Renal pelvis (tissue), 4 donors: Measurements from ENCODE around the gene CRACR2B. TPM values are rescaled to one million over a fixed set of nuclear protein-coding genes. Genes with fewer than 3 reads are reported as not detected.

ENCODE experiments used
- DNase-seq: peaks from one replicate; pipeline ENCODE4 v3.0.0-alpha.2; 2013
- polyA plus RNA-seq, 3 donors: library from polyadenylated mRNA; unstranded; fragments of 120-200 nt; gene quantifications; one replicate each; pipeline ENCODE4 v1.2.1, GENCODE V29; 2013; ENCODE audit not compliant: insufficient read length in 3 of 3

Gene CRACR2B
- polyA plus RNA-seq, 3 donors = 16.7 to 21.7 (median 20.0) TPM

- DNase-seq = no peak
These were observed 25.0 kb downstream of the CRACR2B start for GRCh38 chr11:852762-853161.

GRCh38 chr11:853682-854448 is 26.1 kb downstream of the CRACR2B start:
- DNase-seq = no peak

GRCh38 chr11:854601-855329 is 27.0 kb downstream of the CRACR2B start:
- DNase-seq = no peak

- no peak for DNase-seq
These were observed 27.6 kb downstream of the CRACR2B start for GRCh38 chr11:855330-855674.

- no peak for DNase-seq
These were observed 28.1 kb downstream of the CRACR2B start for GRCh38 chr11:855796-856195.

- no peak for DNase-seq
These were observed 28.7 kb downstream of the CRACR2B start for GRCh38 chr11:856397-856796.

GRCh38 chr11:858053-858761 is 30.5 kb downstream of the CRACR2B start:
- no peak for DNase-seq

- DNase-seq = no peak
These were observed 31.1 kb downstream of the CRACR2B start for GRCh38 chr11:858762-859339.

GRCh38 chr11:859394-860131 is 31.8 kb downstream of the CRACR2B start:
- DNase-seq = peak; percentile 69

- no peak for DNase-seq
These were observed 32.8 kb downstream of the CRACR2B start for GRCh38 chr11:860234-861104.

GRCh38 chr11:861105-861479 is 33.4 kb downstream of the CRACR2B start:
- DNase-seq = no peak

GRCh38 chr11:862081-862661 is 34.5 kb downstream of the CRACR2B start:
- DNase-seq = no peak

- DNase-seq = no peak
These were observed 34.9 kb downstream of the CRACR2B start for GRCh38 chr11:862696-863022.

GRCh38 chr11:863023-863909 is 35.5 kb downstream of the CRACR2B start:
- DNase-seq = peak; percentile 55

GRCh38 chr11:863910-864827 is 36.5 kb downstream of the CRACR2B start:
- DNase-seq = no peak

GRCh38 chr11:864898-865297 is 37.2 kb downstream of the CRACR2B start:
- no peak for DNase-seq

GRCh38 chr11:865462-866430 is 38.0 kb downstream of the CRACR2B start:
- no peak for DNase-seq
